Endothelial cell of umbilical vein (primary cell): ENCODE data around the gene RBSN. TPM values are rescaled to one million over a fixed set of nuclear protein-coding genes. Genes with fewer than 3 reads are reported as not detected.

ENCODE experiments used
- BruUV-seq: library from RNA; stranded (reverse); fragments of 400-500 nt; replicated peaks from 2 replicates; lab custom pipeline; 2021; lab: Mats Ljungman, UMichigan
- CTCF ChIA-PET: fragments of 300-600, 350-600 bp; sonication (Branson Sonifier 250); formaldehyde crosslinking; loops from one replicate; lab custom pipeline; 2021; ENCODE audit warnings: antibody characterized with exemption, inconsistent platforms; lab: Charles Lee
- POLR2A ChIA-PET: fragments of 300-600, 350-600 bp; sonication (Branson Sonifier 250); formaldehyde crosslinking; loops from one replicate; lab custom pipeline; 2021; ENCODE audit warnings: antibody characterized with exemption, inconsistent platforms; lab: Charles Lee
- DNase-seq: peaks from one replicate; pipeline ENCODE4 v3.0.0-alpha.2; 2011; ENCODE audit warnings: low read depth, low spot score
- FAIRE-seq: peaks from 2 replicates; lab custom pipeline; 2011; peaks lifted over from hg19 to GRCh38; lab: Jason Lieb, UNC
- H2AFZ ChIP-seq: 2 replicates; pipeline ENCODE4 v1.6.0; 2012; ENCODE audit warnings: low read depth, low read length, control low read depth, inconsistent platforms
- H3K27ac ChIP-seq: 2 replicates; pipeline ENCODE4 v1.5.1; 2011; ENCODE audit warnings: low read depth, mild to moderate bottlenecking, control low read depth, low read length, moderate library complexity; ENCODE audit not compliant: insufficient read depth
- H3K27me3 ChIP-seq, 2 experiments: 2 replicates each; pipeline versions ENCODE4 v1.6.0 to v1.6.1; 2011; ENCODE audit warnings: low read length in 2 of 2, mixed read lengths in 1 of 2; ENCODE audit not compliant: control insufficient read depth in 2 of 2, insufficient read depth in 2 of 2
- H3K36me3 ChIP-seq, 2 experiments: 2 replicates in 1 of 2; 3 replicates in 1 of 2; pipeline ENCODE4 v1.5.1; 2011; ENCODE audit warnings: low read length in 2 of 2, mild to moderate bottlenecking in 1 of 2, moderate library complexity in 1 of 2; ENCODE audit not compliant: control insufficient read depth in 2 of 2, insufficient read depth in 2 of 2; ENCODE audit errors: extremely low read depth in 1 of 2
- H3K4me1 ChIP-seq: 3 replicates; pipeline ENCODE4 v1.5.1; 2011; ENCODE audit warnings: mild to moderate bottlenecking, low read length; ENCODE audit not compliant: control insufficient read depth, insufficient read depth; ENCODE audit errors: extremely low read depth
- H3K4me2 ChIP-seq: 2 replicates; pipeline ENCODE4 v1.6.1; 2011; ENCODE audit warnings: low read length, control low read depth, mixed read lengths; ENCODE audit not compliant: insufficient read depth
- H3K4me3 ChIP-seq, 3 experiments: fragments of 200-600 bp in 1 of 3; sonication (generic), shearing (Covaris generic) in 1 of 3; replicated peaks in 1 of 3; 2 replicates each; pipeline ENCODE4 v1.5.1; 2011 to 2016; ENCODE audit warnings: control low read depth in 3 of 3, low read length in 3 of 3, mild to moderate bottlenecking in 2 of 3, inconsistent platforms in 1 of 3, low read depth in 1 of 3, moderate library complexity in 1 of 3; ENCODE audit not compliant: insufficient read depth in 1 of 3
- H3K79me2 ChIP-seq: 2 replicates; pipeline ENCODE4 v1.6.0; 2012; ENCODE audit warnings: low read length, inconsistent platforms; ENCODE audit not compliant: control insufficient read depth, insufficient read depth
- H3K9ac ChIP-seq: replicated peaks from 2 replicates; pipeline ENCODE3; 2011; ENCODE audit warnings: low read length, control low read depth; ENCODE audit not compliant: insufficient read depth; ENCODE audit errors: extremely low read depth
- H3K9me1 ChIP-seq: replicated peaks from 3 replicates; pipeline ENCODE4 v1.6.0; 2011; ENCODE audit warnings: mild to moderate bottlenecking, low read length; ENCODE audit not compliant: control insufficient read depth, insufficient read depth; ENCODE audit errors: extremely low read depth
- H3K9me3 ChIP-seq: replicated peaks from 2 replicates; pipeline ENCODE4 v1.5.1; 2012; ENCODE audit warnings: low read length, inconsistent platforms; ENCODE audit not compliant: control insufficient read depth, insufficient read depth
- H4K20me1 ChIP-seq: replicated peaks from 2 replicates; pipeline ENCODE3; 2011; ENCODE audit warnings: mild to moderate bottlenecking, low read length; ENCODE audit not compliant: control insufficient read depth, insufficient read depth; ENCODE audit errors: extremely low read depth
- CTCF ChIP-seq, 2 donors: IDR thresholded peaks; 1 replicate in 1 of 2; 2 replicates in 1 of 2; pipeline ENCODE4 v1.5.1; 2011; ENCODE audit warnings: low read length in 2 of 2, mild to moderate bottlenecking in 2 of 2, moderate library complexity in 2 of 2, control low read depth in 1 of 2, inconsistent platforms in 1 of 2, low read depth in 1 of 2; ENCODE audit not compliant: insufficient read depth in 1 of 2; ENCODE audit errors: extremely low read depth in 1 of 2
- EZH2 ChIP-seq: IDR thresholded peaks from 2 replicates; pipeline ENCODE4 v1.6.1; 2012; ENCODE audit warnings: borderline replicate concordance, low read depth, mild to moderate bottlenecking, moderate library complexity, low read length, inconsistent platforms; ENCODE audit not compliant: severe bottlenecking
- FOS ChIP-seq: IDR thresholded peaks from 2 replicates; pipeline ENCODE4 v1.6.1; 2011; ENCODE audit warnings: mild to moderate bottlenecking, low read length, moderate library complexity, borderline replicate concordance; ENCODE audit not compliant: insufficient read depth
- GATA2 ChIP-seq: IDR thresholded peaks from 2 replicates; pipeline ENCODE4 v1.7.0; 2011; ENCODE audit warnings: low read depth, mild to moderate bottlenecking, moderate library complexity, mixed read lengths, low read length; ENCODE audit not compliant: insufficient read length, insufficient read depth
- JUN ChIP-seq: IDR thresholded peaks from 2 replicates; pipeline ENCODE4 v1.6.1; 2011; ENCODE audit warnings: borderline replicate concordance, low read depth; ENCODE audit not compliant: insufficient read length, insufficient read depth
- MAX ChIP-seq: IDR thresholded peaks from 2 replicates; pipeline ENCODE4 v1.6.1; 2011; ENCODE audit not compliant: insufficient read depth, insufficient read length
- MYC ChIP-seq: IDR thresholded peaks from one replicate; pipeline ENCODE4 v1.6.1; 2011; ENCODE audit warnings: mild to moderate bottlenecking, low read depth, low read length
- POLR2A ChIP-seq: IDR thresholded peaks from 2 replicates; pipeline ENCODE4 v1.6.1; 2012; ENCODE audit warnings: low read depth, mild to moderate bottlenecking, control low read depth, low read length
- POLR2AphosphoS5 ChIP-seq: IDR thresholded peaks from 2 replicates; pipeline ENCODE4 v1.6.1; 2012; ENCODE audit warnings: low read depth, mild to moderate bottlenecking, control low read depth, low read length, moderate library complexity; ENCODE audit not compliant: insufficient read depth
- dilution Hi-C: fragments of 300-500 bp; cut with MboI; formaldehyde crosslinking; loops from one replicate; pipeline ENCODE4 v1.15.0; 2019; ENCODE audit warnings: low sequenced_read_pairs; ENCODE audit not compliant: extremely low pct_ligation_motif_present
- intact Hi-C: fragments of 100-400 bp; cut with micrococcal nuclease; formaldehyde crosslinking; loops from one replicate; pipeline ENCODE4 v1.10.0; 2022
- polyA plus RNA-seq, 4 experiments: library from polyadenylated mRNA; depleted of rRNA in 3 of 4; stranded (reverse) in 3 of 4; unstranded in 1 of 4; fragments of >200 nt; gene quantifications; 2 replicates each; pipeline versions ENCODE4 v1.2.1 to v1.2.3, GENCODE V29; 2011 to 2012; ENCODE audit warnings: missing spikeins in 1 of 4
- total RNA-seq: library from RNA; stranded (reverse); gene quantifications from 2 replicates; pipeline ENCODE4 v1.2.3, GENCODE V29; 2021

The RBSN gene
- total and polyA plus RNA-seq, 2 donors (not counting 3 experiments of a cell fraction or from before 2014, with no cell fraction given) = 6.7 to 23.6 TPM

- BruUV-seq = no TSS peak
- Histone ChIP-seq H3K9ac (no peak overlapping the region), H2AFZ (no peak overlapping the region), H3K4me2 (no peak overlapping the region), H3K9me1 (no peaks in the 10 kb centered on the region), H3K27ac (no peak overlapping the region), H3K36me3 (no peaks in the 10 kb centered on the region), H3K79me2 (no peaks in the 10 kb centered on the region), H3K4me1 (no peaks in the 10 kb centered on the region), H3K27me3 (peaks cover 2 to 15% of the 10 kb centered on the region in 2 experiments), H3K9me3 (no peaks in the 10 kb centered on the region), H4K20me1 (no peaks in the 10 kb centered on the region), H3K4me3 (no peak overlapping the region)
- intact Hi-C loops (no loop called here), dilution Hi-C loops (no loop called here)
- ChIA-PET POLR2A (no interaction called here), CTCF (no interaction called here)
- no peak for DNase-seq
- TF ChIP-seq MYC (no peak), GATA2 (no peak), MAX (no peak), JUN (no peak), CTCF (IDR thresholded peaks at IDR 0.05; ENCODE audit: extremely low read depth in 1 of 2, insufficient read depth in 1 of 2, low read depth in 1 of 2, low read length in 2 of 2) (no peak), EZH2 (no peak), FOS (no peak), POLR2AphosphoS5 (no peak), POLR2A (no peak)
- no peak for FAIRE-seq
Observed at GRCh38 chr3:15113884-15114283, 14.9 kb upstream of the RBSN start.
